CD4-positive, alpha-beta T cell (primary cell): ENCODE data around the gene SEPHS2. TPM values are rescaled to one million over a fixed set of nuclear protein-coding genes. Genes with fewer than 3 reads are reported as not detected.
"Not testable (repeated sequence)": the region's sequence is repeated elsewhere in the genome, so short reads cannot be mapped to it uniquely, and the experiment has no call there.

Experiments
- ATAC-seq: fragments of 200-7000 bp; cut with Tn5 transposase; one replicate; pipeline ENCODE4 v1.10.0; 2022; ENCODE audit warnings: mild to moderate bottlenecking; ENCODE audit not compliant: poor library complexity
- CTCF ChIA-PET: fragments of 350-600 bp; sonication (Branson Sonifier 250); formaldehyde crosslinking; loops from one replicate; lab custom pipeline; 2021; ENCODE audit warnings: antibody characterized with exemption, inconsistent platforms; lab: Charles Lee
- POLR2A ChIA-PET: fragments of 350-600 bp; sonication (Branson Sonifier 250); formaldehyde crosslinking; loops from one replicate; lab custom pipeline; 2021; ENCODE audit warnings: antibody characterized with exemption, inconsistent platforms; lab: Charles Lee
- DNase-seq, 14 experiments: peaks; one replicate each; pipeline ENCODE4 v3.0.0-alpha.2; 2013 to 2020; ENCODE audit warnings: mixed read lengths in 2 of 14
- H3K27ac ChIP-seq, 2 donors: one replicate each; pipeline versions ENCODE4 v1.5.1 to v1.7.0; 2013; ENCODE audit warnings: low read length in 2 of 2, low read depth in 1 of 2, mild to moderate bottlenecking in 1 of 2
- H3K27me3 ChIP-seq, 2 experiments: 1 replicate in 1 of 2; 2 replicates in 1 of 2; pipeline versions ENCODE4 v1.6.1 to v1.7.0; 2013; ENCODE audit warnings: low read length in 2 of 2, control low read depth in 1 of 2, mild to moderate bottlenecking in 1 of 2, moderate library complexity in 1 of 2; ENCODE audit not compliant: insufficient read depth in 2 of 2, control insufficient read depth in 1 of 2
- H3K36me3 ChIP-seq: one replicate; pipeline ENCODE4 v1.6.1; 2013; ENCODE audit warnings: low read length, control low read depth; ENCODE audit not compliant: insufficient read depth
- H3K4me1 ChIP-seq: one replicate; pipeline ENCODE4 v1.6.1; 2013; ENCODE audit warnings: low read length, control low read depth; ENCODE audit not compliant: insufficient read depth
- H3K4me3 ChIP-seq: one replicate; pipeline ENCODE4 v1.5.1; 2013; ENCODE audit warnings: mild to moderate bottlenecking, low read length, moderate library complexity
- H3K9me3 ChIP-seq, 2 experiments: 1 replicate in 1 of 2; 2 replicates in 1 of 2; pipeline versions ENCODE4 v1.6.1 to v1.7.0; 2013; ENCODE audit warnings: low read length in 2 of 2, mild to moderate bottlenecking in 2 of 2, control low read depth in 1 of 2, moderate library complexity in 1 of 2; ENCODE audit not compliant: control insufficient read depth in 1 of 2, insufficient read depth in 1 of 2
- H3K27ac Mint-ChIP-seq: one replicate; pipeline ENCODE4 v1.8.0; 2020; ENCODE audit warnings: mixed read lengths
- H3K27me3 Mint-ChIP-seq: one replicate; pipeline ENCODE4 v1.8.0; 2021; ENCODE audit warnings: mixed read lengths
- H3K36me3 Mint-ChIP-seq: one replicate; pipeline ENCODE4 v1.8.0; 2021; ENCODE audit warnings: low read depth, mixed read lengths
- H3K4me1 Mint-ChIP-seq: one replicate; pipeline ENCODE4 v1.8.0; 2021; ENCODE audit warnings: low read depth, mixed read lengths
- H3K4me3 Mint-ChIP-seq: one replicate; pipeline ENCODE4 v1.8.0; 2020; ENCODE audit warnings: mild to moderate bottlenecking, mixed read lengths
- H3K9me3 Mint-ChIP-seq: one replicate; pipeline ENCODE4 v1.8.0; 2020; ENCODE audit warnings: mixed read lengths
- intact Hi-C, 2 experiments: fragments of 100-400 bp; cut with DNase I in 1 of 2; cut with micrococcal nuclease in 1 of 2; formaldehyde crosslinking; loops; one replicate each; pipeline versions ENCODE4 v1.15.1 to v1.9.0; 2023 to 2025; cut with DNase I, micrococcal nuclease
- total RNA-seq, 174 experiments: library from RNA in 2 of 174; stranded (reverse) in 2 of 174; gene quantifications; one replicate each; pipeline ENCODE4 v1.2.3 and lab custom pipeline; 2021 to 2026
- TF ChIP-seq, protein P1 (sequence below): fragments of 200-600 bp; IDR thresholded peaks from one replicate; pipeline ENCODE4 v1.8.0; 2022; ENCODE audit warnings: antibody characterized with exemption, mild to moderate bottlenecking

SEPHS2 gene
- total RNA-seq, 2 experiments from 2014 or later: 25.4 to 25.9 TPM

DNA sequence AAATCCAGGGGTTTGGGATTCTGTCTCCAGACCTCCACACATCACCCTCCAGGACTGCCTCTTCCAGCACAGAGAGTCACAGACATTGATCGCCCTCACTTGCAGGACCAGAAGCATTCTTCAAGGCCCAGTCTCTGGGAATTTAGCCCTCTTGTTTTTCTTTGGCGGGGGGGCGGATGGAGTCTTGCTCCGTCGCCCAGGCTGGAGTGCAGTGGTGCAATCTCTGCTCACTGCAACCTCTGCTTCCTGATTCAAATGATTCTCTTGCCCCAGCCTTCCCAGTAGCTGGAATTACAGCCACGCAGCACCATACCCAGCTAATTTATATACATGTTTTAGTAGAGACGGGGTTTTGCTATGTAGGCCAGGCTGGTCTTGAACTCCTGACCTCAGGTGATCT is 18.4 kb upstream of the SEPHS2 start:
- CTCF ChIA-PET: no interaction called here

DNA sequence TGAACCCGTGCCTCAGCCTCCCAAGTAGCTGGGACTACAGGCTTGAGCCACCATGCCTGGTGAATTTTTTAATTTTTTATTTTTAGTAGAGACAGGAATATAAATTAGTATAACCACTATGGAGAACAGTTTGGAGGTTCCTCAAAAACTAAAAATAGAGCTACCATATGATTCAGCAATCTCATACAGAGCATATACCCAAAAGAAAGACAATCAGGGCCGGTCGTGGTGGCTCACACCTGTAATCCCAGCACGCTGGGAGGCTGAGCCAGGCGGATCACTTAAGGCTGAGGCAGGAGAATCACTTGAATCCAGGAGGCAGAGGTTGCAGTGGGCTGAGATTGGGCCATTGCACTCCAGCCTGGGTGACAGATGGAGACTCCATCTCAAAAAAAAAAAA is 15.8 kb upstream of the SEPHS2 start:
- not testable (repeated sequence) for H3K4me3 ChIP-seq, ATAC-seq

More for the DNA sequence above, 18.4 kb upstream of the SEPHS2 start:
- Mint-ChIP-seq H3K27me3 (no peaks in the 10 kb centered on the region), H3K4me1 (peaks cover 34% of the 10 kb centered on the region), H3K27ac (no peak overlapping the region), H3K4me3 (no peak overlapping the region), H3K9me3 (no peaks in the 10 kb centered on the region), H3K36me3 (no peaks in the 10 kb centered on the region)
- Histone ChIP-seq H3K27me3 (no peaks in the 10 kb centered on the region), H3K4me1 (peaks cover 26% of the 10 kb centered on the region), H3K4me3 (no peak overlapping the region), H3K36me3 (no peaks in the 10 kb centered on the region), H3K27ac (no peak overlapping the region), H3K9me3 (no peaks in the 10 kb centered on the region)
- no peak for DNase-seq
- no peak for ATAC-seq
- TF ChIP-seq, protein P1, sequence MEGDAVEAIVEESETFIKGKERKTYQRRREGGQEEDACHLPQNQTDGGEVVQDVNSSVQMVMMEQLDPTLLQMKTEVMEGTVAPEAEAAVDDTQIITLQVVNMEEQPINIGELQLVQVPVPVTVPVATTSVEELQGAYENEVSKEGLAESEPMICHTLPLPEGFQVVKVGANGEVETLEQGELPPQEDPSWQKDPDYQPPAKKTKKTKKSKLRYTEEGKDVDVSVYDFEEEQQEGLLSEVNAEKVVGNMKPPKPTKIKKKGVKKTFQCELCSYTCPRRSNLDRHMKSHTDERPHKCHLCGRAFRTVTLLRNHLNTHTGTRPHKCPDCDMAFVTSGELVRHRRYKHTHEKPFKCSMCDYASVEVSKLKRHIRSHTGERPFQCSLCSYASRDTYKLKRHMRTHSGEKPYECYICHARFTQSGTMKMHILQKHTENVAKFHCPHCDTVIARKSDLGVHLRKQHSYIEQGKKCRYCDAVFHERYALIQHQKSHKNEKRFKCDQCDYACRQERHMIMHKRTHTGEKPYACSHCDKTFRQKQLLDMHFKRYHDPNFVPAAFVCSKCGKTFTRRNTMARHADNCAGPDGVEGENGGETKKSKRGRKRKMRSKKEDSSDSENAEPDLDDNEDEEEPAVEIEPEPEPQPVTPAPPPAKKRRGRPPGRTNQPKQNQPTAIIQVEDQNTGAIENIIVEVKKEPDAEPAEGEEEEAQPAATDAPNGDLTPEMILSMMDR: no peak
- POLR2A ChIA-PET: interaction anchor here (2.0 kb wide), 1 partner anchor 9 kb away, joined by 7 read pairs; the partner anchor contains the start of gene ITGAL
- intact Hi-C loops: no loop called here

DNA sequence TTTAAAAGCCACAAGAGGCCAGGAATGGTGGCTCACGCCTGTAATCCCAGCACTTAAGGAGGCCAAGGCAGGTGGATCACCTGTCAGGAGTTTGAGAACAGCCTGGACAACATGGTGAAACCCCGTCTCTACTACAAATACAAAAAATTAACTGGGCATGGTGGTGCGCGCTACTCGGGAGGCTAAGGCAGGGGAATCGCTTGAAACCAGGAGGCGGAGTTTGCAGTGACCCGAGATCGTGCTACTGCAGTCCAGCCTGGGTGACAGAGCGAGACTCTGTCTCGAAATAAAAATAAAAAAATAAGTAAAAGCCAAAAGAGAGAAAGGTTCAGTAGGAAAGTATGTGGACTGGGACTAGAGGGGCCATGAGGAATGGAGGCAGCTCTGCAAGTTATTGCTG is 13.8 kb upstream of the SEPHS2 start:
- ChIA-PET POLR2A (interaction anchor here (0.7 to 7.9 kb wide), 21 partner anchors 10 to 276 kb away, joined by 3 to 170 read pairs (median 7); partner anchors contain the start of genes CORO1A, DCTPP1, ITGAL and SEPHS2), CTCF (interaction anchor here (1.1 to 2.1 kb wide), 3 partner anchors 10 to 50 kb away, joined by 4 to 13 read pairs (median 6); partner anchors contain the start of gene ITGAL)
- Mint-ChIP-seq H3K27ac (peak overlapping the region; percentile 91), H3K4me1 (peaks cover 49% of the 10 kb centered on the region), H3K36me3 (no peaks in the 10 kb centered on the region), H3K4me3 (no peak overlapping the region), H3K9me3 (no peaks in the 10 kb centered on the region), H3K27me3 (no peaks in the 10 kb centered on the region)
- H3K36me3 ChIP-seq: no peaks in the 10 kb centered on the region
- ATAC-seq (no peak), DNase-seq (no peak)
- H3K4me1 ChIP-seq: peaks cover 41% of the 10 kb centered on the region
- H3K9me3 ChIP-seq: no peaks in the 10 kb centered on the region
- H3K27me3 ChIP-seq: no peaks in the 10 kb centered on the region
- peak overlapping the region; percentile 53 to 61 for H3K27ac ChIP-seq
- H3K4me3 ChIP-seq: no peak overlapping the region
- intact Hi-C loops: loop anchor here in 1 of 2 experiments (2.0 kb wide), 1 partner anchor 13 kb away; the partner anchor contains the start of gene ITGAL
- TF ChIP-seq, protein P1: no peak

More for the DNA sequence above, 15.8 kb upstream of the SEPHS2 start:
- DNase-seq, H3K27ac ChIP-seq, intact Hi-C loops, H3K4me3 Mint-ChIP-seq, H3K27ac Mint-ChIP-seq, H3K27me3 ChIP-seq, H3K9me3 Mint-ChIP-seq, H3K27me3 Mint-ChIP-seq, H3K36me3 Mint-ChIP-seq, H3K36me3 ChIP-seq, H3K9me3 ChIP-seq: not testable (repeated sequence)
- ChIA-PET POLR2A (interaction anchor here (0.7 to 7.9 kb wide), 3 partner anchors 10 to 31 kb away, joined by 3 to 170 read pairs (median 4); partner anchors contain the start of genes DCTPP1 and ITGAL), CTCF (interaction anchor here (1.0 to 1.2 kb wide), 2 partner anchors 12 to 16 kb away, joined by 3 to 6 read pairs; no protein-coding TSS in a partner anchor)
- peaks cover 50% of the 10 kb centered on the region for H3K4me1 Mint-ChIP-seq
- peaks cover 48% of the 10 kb centered on the region for H3K4me1 ChIP-seq
